Brain pericyte (primary cell): Measurements from ENCODE around the gene EPX.

ENCODE experiments used
- DNase-seq: peaks from one replicate; pipeline ENCODE4 v3.0.0-alpha.2; 2012; ENCODE audit warnings: low read depth, low spot score

Gene EPX

GRCh38 chr17:58253082-58253481, 60.6 kb downstream of the EPX start:
- no peak for DNase-seq
